Naive thymus-derived CD4-positive, alpha-beta T cell (primary cell): ENCODE measurements around the gene MYT1. TPM values are rescaled to one million over a fixed set of nuclear protein-coding genes. Genes with fewer than 3 reads are reported as not detected.

Source experiments
- ATAC-seq: fragments of 150-1000 bp; cut with Tn5 transposase; 2 replicates; pipeline ENCODE4 v1.10.0; 2021; ENCODE audit warnings: mild to moderate bottlenecking, moderate library complexity
- CTCF ChIA-PET: fragments of 350-600 bp; sonication (Branson Sonifier 250); formaldehyde crosslinking; loops from one replicate; lab custom pipeline; 2021; ENCODE audit warnings: antibody characterized with exemption; lab: Charles Lee
- POLR2A ChIA-PET: fragments of 350-600 bp; sonication (Branson Sonifier 250); formaldehyde crosslinking; loops from one replicate; lab custom pipeline; 2021; ENCODE audit warnings: antibody characterized with exemption, inconsistent platforms; lab: Charles Lee
- DNase-seq, 9 donors: peaks; one replicate each; pipeline versions ENCODE4 v3.0.0 to v3.0.0-alpha.2; 2020 to 2022; ENCODE audit warnings: mixed read lengths in 1 of 9
- H3K27ac ChIP-seq: one replicate; pipeline ENCODE4 v1.7.0; 2013; ENCODE audit warnings: mild to moderate bottlenecking, low read depth, low read length, moderate library complexity
- H3K27me3 ChIP-seq, 2 donors: one replicate each; pipeline ENCODE4 v1.7.0; 2013; ENCODE audit warnings: low read length in 2 of 2, mild to moderate bottlenecking in 2 of 2, moderate library complexity in 2 of 2; ENCODE audit not compliant: control insufficient read depth in 2 of 2, insufficient read depth in 2 of 2
- H3K36me3 ChIP-seq, 3 experiments: 1 replicate in 2 of 3; 2 replicates in 1 of 3; pipeline ENCODE4 v1.7.0; 2013; ENCODE audit warnings: low read length in 3 of 3, mild to moderate bottlenecking in 3 of 3, moderate library complexity in 1 of 3; ENCODE audit not compliant: insufficient read depth in 3 of 3, control insufficient read depth in 2 of 3
- H3K4me1 ChIP-seq, 2 donors: one replicate each; pipeline ENCODE4 v1.7.0; 2013; ENCODE audit warnings: low read length in 2 of 2, mild to moderate bottlenecking in 2 of 2, moderate library complexity in 1 of 2; ENCODE audit not compliant: control insufficient read depth in 2 of 2, insufficient read depth in 2 of 2
- H3K4me3 ChIP-seq: 2 replicates; pipeline ENCODE4 v1.7.0; 2013; ENCODE audit warnings: mild to moderate bottlenecking, low read length
- H3K9me3 ChIP-seq, 3 experiments: 1 replicate in 2 of 3; 2 replicates in 1 of 3; pipeline ENCODE4 v1.7.0; 2013; ENCODE audit warnings: low read length in 3 of 3; ENCODE audit not compliant: control insufficient read depth in 2 of 3
- H3K27ac Mint-ChIP-seq, 9 donors: one replicate each; pipeline ENCODE4 v1.8.0; 2020 to 2022; ENCODE audit warnings: mixed read lengths in 9 of 9, mild to moderate bottlenecking in 8 of 9, moderate library complexity in 5 of 9, inconsistent platforms in 2 of 9
- H3K27me3 Mint-ChIP-seq, 5 donors: one replicate each; pipeline ENCODE4 v1.8.0; 2021 to 2022; ENCODE audit warnings: mixed read lengths in 5 of 5, mild to moderate bottlenecking in 1 of 5
- H3K36me3 Mint-ChIP-seq, 5 donors: one replicate each; pipeline ENCODE4 v1.8.0; 2020 to 2022; ENCODE audit warnings: mixed read lengths in 5 of 5, mild to moderate bottlenecking in 3 of 5, inconsistent platforms in 1 of 5
- H3K4me1 Mint-ChIP-seq, 7 donors: one replicate each; pipeline ENCODE4 v1.8.0; 2020 to 2022; ENCODE audit warnings: mixed read lengths in 7 of 7, mild to moderate bottlenecking in 3 of 7, inconsistent platforms in 1 of 7
- H3K4me3 Mint-ChIP-seq, 10 donors: one replicate each; pipeline ENCODE4 v1.8.0; 2020 to 2022; ENCODE audit warnings: mild to moderate bottlenecking in 10 of 10, mixed read lengths in 10 of 10, moderate library complexity in 6 of 10, inconsistent platforms in 2 of 10
- H3K9me3 Mint-ChIP-seq, 11 donors: one replicate each; pipeline ENCODE4 v1.8.0; 2020 to 2022; ENCODE audit warnings: mixed read lengths in 11 of 11, mild to moderate bottlenecking in 4 of 11, inconsistent platforms in 1 of 11, moderate library complexity in 1 of 11
- intact Hi-C, 2 donors: fragments of 100-400 bp; cut with micrococcal nuclease; formaldehyde crosslinking; loops; one replicate each; pipeline ENCODE4 v1.15.1; 2023
- polyA plus RNA-seq, 2 donors: library from polyadenylated mRNA; unstranded; fragments of 300-500 nt; fragmentation: Illumina TruSeq; gene quantifications; one replicate each; pipeline ENCODE4 v1.2.3, GENCODE V29; 2021
- total RNA-seq, 6 experiments: library from RNA in 5 of 6; stranded (reverse) in 5 of 6; gene quantifications; 1 replicate in 5 of 6; 2 replicates in 1 of 6; pipeline ENCODE4 v1.2.3 and lab custom pipeline; 2021 to 2026

Gene MYT1
- total and polyA plus RNA-seq, 7 experiments from 2014 or later, result not detected

GRCh38 chr20:64160526-64161355 is 3.5 kb upstream of the MYT1 start:
- peaks cover 0 to 6% of the 10 kb centered on the region in 2 donors for H3K27me3 ChIP-seq
- CTCF ChIA-PET, result no interaction called here

GRCh38 chr20:64161356-64162238 is 2.7 kb upstream of the MYT1 start:
- Histone ChIP-seq H3K9me3 (no peaks in the 10 kb centered on the region), H3K36me3 (no peaks in the 10 kb centered on the region), H3K27me3 (peaks cover 0 to 6% of the 10 kb centered on the region in 2 donors), H3K4me3 (no peak overlapping the region), H3K27ac (no peak overlapping the region), H3K4me1 (no peaks in the 10 kb centered on the region)
- CTCF ChIA-PET, result no interaction called here
- Mint-ChIP-seq H3K27me3 (peaks cover 46 to 74% (median 56%) of the 10 kb centered on the region in 5 donors), H3K4me3 (no peak overlapping the region), H3K9me3 (peaks cover 0 to 5% (median 0%) of the 10 kb centered on the region in 11 donors), H3K27ac (no peak overlapping the region), H3K36me3 (peaks cover 0 to 7% (median 0%) of the 10 kb centered on the region in 5 donors), H3K4me1 (peaks cover 0 to 5% (median 0%) of the 10 kb centered on the region in 7 donors)
- peak in 5 of 9 donors; percentile 12 to 34 (median 25) for DNase-seq
- POLR2A ChIA-PET, result no interaction called here
- no peak for ATAC-seq
- intact Hi-C loops, result no loop called here

More at GRCh38 chr20:64160526-64161355, 3.5 kb upstream of the MYT1 start:
- Mint-ChIP-seq H3K36me3 (peaks cover 0 to 7% (median 0%) of the 10 kb centered on the region in 5 donors), H3K4me3 (no peak overlapping the region), H3K9me3 (peaks cover 0 to 5% (median 0%) of the 10 kb centered on the region in 11 donors), H3K27me3 (peaks cover 46 to 65% (median 52%) of the 10 kb centered on the region in 5 donors), H3K27ac (no peak overlapping the region), H3K4me1 (peaks cover 0 to 5% (median 0%) of the 10 kb centered on the region in 7 donors)
- no peak for DNase-seq
- Histone ChIP-seq H3K4me1 (no peaks in the 10 kb centered on the region), H3K4me3 (no peak overlapping the region), H3K36me3 (no peaks in the 10 kb centered on the region), H3K9me3 (no peaks in the 10 kb centered on the region), H3K27ac (no peak overlapping the region)
- intact Hi-C loops, result no loop called here
- POLR2A ChIA-PET, result no interaction called here
- no peak for ATAC-seq

- H3K36me3 ChIP-seq, result no peaks in the 10 kb centered on the region
- DNase-seq (no peak), ATAC-seq (no peak)
- no peak overlapping the region for H3K4me3 ChIP-seq
- H3K9me3 Mint-ChIP-seq, result peaks cover 0 to 5% (median 0%) of the 10 kb centered on the region in 11 donors
- no peak overlapping the region for H3K4me3 Mint-ChIP-seq
- peaks cover 0 to 7% (median 0%) of the 10 kb centered on the region in 5 donors for H3K36me3 Mint-ChIP-seq
- H3K27ac ChIP-seq, result no peak overlapping the region
- H3K27me3 ChIP-seq, result peaks cover 0 to 6% of the 10 kb centered on the region in 2 donors
- CTCF ChIA-PET, result no interaction called here
- H3K4me1 Mint-ChIP-seq, result peaks cover 0 to 5% (median 0%) of the 10 kb centered on the region in 7 donors
- no peaks in the 10 kb centered on the region for H3K4me1 ChIP-seq
- peaks cover 46 to 82% (median 62%) of the 10 kb centered on the region in 5 donors for H3K27me3 Mint-ChIP-seq
- H3K27ac Mint-ChIP-seq, result no peak overlapping the region
- POLR2A ChIA-PET, result no interaction called here
- intact Hi-C loops, result no loop called here
- no peaks in the 10 kb centered on the region for H3K9me3 ChIP-seq
These were observed 1.9 kb upstream of the MYT1 start for GRCh38 chr20:64162239-64162910.

- H3K4me1 ChIP-seq, result no peaks in the 10 kb centered on the region
- CTCF ChIA-PET, result no interaction called here
- Mint-ChIP-seq H3K36me3 (peaks cover 0 to 7% (median 0%) of the 10 kb centered on the region in 5 donors), H3K4me1 (peaks cover 0 to 5% (median 0%) of the 10 kb centered on the region in 7 donors), H3K4me3 (no peak overlapping the region), H3K27me3 (peaks cover 46 to 93% (median 72%) of the 10 kb centered on the region in 5 donors), H3K27ac (no peak overlapping the region), H3K9me3 (peaks cover 0 to 5% (median 0%) of the 10 kb centered on the region in 11 donors)
- H3K36me3 ChIP-seq, result no peaks in the 10 kb centered on the region
- no peak for ATAC-seq
- POLR2A ChIA-PET, result no interaction called here
- no peak overlapping the region for H3K4me3 ChIP-seq
- no peaks in the 10 kb centered on the region for H3K9me3 ChIP-seq
- no peak for DNase-seq
- intact Hi-C loops, result no loop called here
- H3K27me3 ChIP-seq, result peaks cover 0 to 6% of the 10 kb centered on the region in 2 donors
- H3K27ac ChIP-seq, result no peak overlapping the region
These were observed 503 bp upstream of the MYT1 start for GRCh38 chr20:64163776-64164122.

GRCh38 chr20:64165866-64166600 is 1.8 kb downstream of the MYT1 start:
- Histone ChIP-seq H3K4me1 (no peaks in the 10 kb centered on the region), H3K36me3 (no peaks in the 10 kb centered on the region), H3K9me3 (no peaks in the 10 kb centered on the region), H3K27me3 (no peaks in the 10 kb centered on the region), H3K4me3 (no peak overlapping the region), H3K27ac (no peak overlapping the region)
- Mint-ChIP-seq H3K36me3 (peaks cover 0 to 7% (median 0%) of the 10 kb centered on the region in 5 donors), H3K27ac (no peak overlapping the region), H3K27me3 (peaks cover 37 to 82% (median 75%) of the 10 kb centered on the region in 5 donors), H3K4me1 (peaks cover 0 to 5% (median 0%) of the 10 kb centered on the region in 7 donors), H3K9me3 (peaks cover 0 to 5% (median 0%) of the 10 kb centered on the region in 11 donors), H3K4me3 (no peak overlapping the region)
- intact Hi-C loops, result no loop called here
- POLR2A ChIA-PET, result no interaction called here
- DNase-seq (no peak), ATAC-seq (no peak)
- CTCF ChIA-PET, result no interaction called here
